Nephron progenitor cell (in vitro differentiated cells): Measurements from ENCODE around the gene LARP1.

ENCODE experiments used
- DNase-seq: peaks from one replicate; pipeline ENCODE4 v3.0.0; 2021
- H3K27ac Mint-ChIP-seq: 2 replicates; pipeline ENCODE4 v1.8.0; 2021; ENCODE audit warnings: mild to moderate bottlenecking, moderate library complexity, mixed read lengths
- H3K27me3 Mint-ChIP-seq: 2 replicates; pipeline ENCODE4 v1.8.0; 2021; ENCODE audit warnings: mild to moderate bottlenecking, low read depth, mixed read lengths; ENCODE audit not compliant: poor library complexity
- H3K36me3 Mint-ChIP-seq: 2 replicates; pipeline ENCODE4 v1.8.0; 2021; ENCODE audit warnings: low read depth, mixed read lengths
- H3K4me1 Mint-ChIP-seq: 2 replicates; pipeline ENCODE4 v1.8.0; 2021; ENCODE audit warnings: mixed read lengths
- H3K4me3 Mint-ChIP-seq: 2 replicates; pipeline ENCODE4 v1.8.0; 2021; ENCODE audit warnings: mild to moderate bottlenecking, moderate library complexity, mixed read lengths
- H3K9me3 Mint-ChIP-seq: 2 replicates; pipeline ENCODE4 v1.8.0; 2021; ENCODE audit warnings: mild to moderate bottlenecking, moderate library complexity, mixed read lengths
- TF ChIP-seq, protein P1 (sequence below): fragments of 200-600 bp; sonication (generic); IDR thresholded peaks from 2 replicates; pipeline ENCODE4 v1.5.0; 2021; ENCODE audit warnings: antibody characterized with exemption

Gene LARP1

DNA sequence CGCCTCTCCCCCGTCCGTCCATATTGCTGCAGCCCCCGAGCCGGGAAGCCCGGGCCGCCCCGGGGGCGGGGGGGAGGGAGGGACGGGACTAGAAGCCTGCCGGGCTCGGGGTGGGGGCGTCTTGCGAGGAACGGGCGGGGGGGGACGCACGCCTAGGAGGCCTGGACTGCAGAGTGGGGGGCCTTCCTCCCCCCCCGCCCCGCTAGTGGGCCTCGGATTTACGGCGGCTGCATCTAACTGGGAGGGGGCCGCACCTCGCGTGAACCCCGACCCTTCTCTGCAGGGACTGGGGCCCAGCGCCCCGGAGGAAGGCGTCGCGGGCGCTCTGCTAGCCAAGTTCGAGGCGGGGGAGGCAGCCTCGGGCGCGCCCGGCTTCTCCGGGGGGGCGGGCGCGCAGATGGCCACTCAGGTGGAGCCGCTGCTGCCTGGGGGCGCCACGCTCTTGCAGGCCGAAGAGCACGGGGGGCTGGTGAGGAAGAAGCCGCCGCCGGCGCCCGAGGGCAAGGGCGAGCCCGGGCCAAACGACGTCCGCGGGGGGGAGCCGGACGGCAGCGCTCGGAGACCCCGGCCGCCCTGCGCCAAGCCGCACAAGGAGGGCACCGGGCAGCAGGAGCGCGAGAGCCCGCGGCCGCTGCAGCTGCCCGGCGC is at the start of gene LARP1:
LARP1 (plus strand) TSS at position 17 of the 648 bp plus-strand sequence; CDS start at position 398, 381 bp downstream.
- no peaks in the 10 kb centered on the region for H3K9me3 Mint-ChIP-seq
- peaks cover 53% of the 10 kb centered on the region for H3K4me1 Mint-ChIP-seq
- H3K27me3 Mint-ChIP-seq = peaks cover 4% of the 10 kb centered on the region
- DNase-seq = peak; percentile 61
- H3K36me3 Mint-ChIP-seq = no peaks in the 10 kb centered on the region
- peak within 1 kb of the TSS; percentile 96 for H3K4me3 Mint-ChIP-seq
- peak within 1 kb of the TSS; percentile 89 for H3K27ac Mint-ChIP-seq
- TF ChIP-seq, protein P1, sequence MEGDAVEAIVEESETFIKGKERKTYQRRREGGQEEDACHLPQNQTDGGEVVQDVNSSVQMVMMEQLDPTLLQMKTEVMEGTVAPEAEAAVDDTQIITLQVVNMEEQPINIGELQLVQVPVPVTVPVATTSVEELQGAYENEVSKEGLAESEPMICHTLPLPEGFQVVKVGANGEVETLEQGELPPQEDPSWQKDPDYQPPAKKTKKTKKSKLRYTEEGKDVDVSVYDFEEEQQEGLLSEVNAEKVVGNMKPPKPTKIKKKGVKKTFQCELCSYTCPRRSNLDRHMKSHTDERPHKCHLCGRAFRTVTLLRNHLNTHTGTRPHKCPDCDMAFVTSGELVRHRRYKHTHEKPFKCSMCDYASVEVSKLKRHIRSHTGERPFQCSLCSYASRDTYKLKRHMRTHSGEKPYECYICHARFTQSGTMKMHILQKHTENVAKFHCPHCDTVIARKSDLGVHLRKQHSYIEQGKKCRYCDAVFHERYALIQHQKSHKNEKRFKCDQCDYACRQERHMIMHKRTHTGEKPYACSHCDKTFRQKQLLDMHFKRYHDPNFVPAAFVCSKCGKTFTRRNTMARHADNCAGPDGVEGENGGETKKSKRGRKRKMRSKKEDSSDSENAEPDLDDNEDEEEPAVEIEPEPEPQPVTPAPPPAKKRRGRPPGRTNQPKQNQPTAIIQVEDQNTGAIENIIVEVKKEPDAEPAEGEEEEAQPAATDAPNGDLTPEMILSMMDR = no peak

DNA sequence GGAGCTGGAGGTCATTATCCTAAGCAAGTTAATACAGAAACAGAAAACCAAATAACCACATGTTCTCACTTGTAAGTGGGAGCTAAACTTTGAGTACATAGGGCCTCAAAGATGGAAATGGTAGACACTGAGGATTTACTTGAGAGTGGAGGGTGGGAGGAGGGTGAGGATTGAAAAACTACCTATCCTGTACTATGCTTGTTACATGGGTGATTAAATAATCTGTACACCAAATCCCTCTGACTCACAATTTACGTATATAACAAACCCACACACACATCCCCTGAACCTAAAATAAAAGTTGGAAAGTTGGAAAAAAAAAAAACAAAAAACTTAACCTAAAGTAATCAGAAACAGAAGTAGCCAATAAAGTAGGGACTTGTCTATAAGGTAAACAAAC is 48.8 kb upstream of the LARP1 start:
- TF ChIP-seq, protein P1 = no peak
- H3K4me1 Mint-ChIP-seq = peaks cover 11% of the 10 kb centered on the region
- no peaks in the 10 kb centered on the region for H3K9me3 Mint-ChIP-seq
- no peak overlapping the region for H3K27ac Mint-ChIP-seq
- no peak overlapping the region for H3K4me3 Mint-ChIP-seq
- H3K36me3 Mint-ChIP-seq = no peaks in the 10 kb centered on the region
- no peaks in the 10 kb centered on the region for H3K27me3 Mint-ChIP-seq
- DNase-seq = no peak

DNA sequence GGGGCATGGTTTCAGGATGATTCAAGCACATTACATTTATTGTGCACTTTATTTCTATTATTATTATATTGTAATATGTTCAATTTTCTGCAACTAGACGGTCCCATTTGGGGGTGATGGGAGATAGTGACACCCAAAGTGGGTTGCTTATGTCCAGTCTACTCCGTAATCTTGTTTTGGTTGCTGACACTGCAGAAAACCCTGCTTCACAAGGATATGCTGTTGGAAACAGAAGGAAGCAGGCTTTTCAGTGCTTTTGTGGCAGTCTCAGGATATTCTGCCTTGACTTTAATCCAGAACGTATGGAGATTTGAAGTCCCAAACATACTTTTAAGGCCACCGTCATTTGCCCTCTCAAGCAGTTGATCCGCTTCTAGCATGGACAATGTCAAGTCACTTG is 47.5 kb upstream of the LARP1 start:
- peaks cover 7% of the 10 kb centered on the region for H3K4me1 Mint-ChIP-seq
- H3K9me3 Mint-ChIP-seq = no peaks in the 10 kb centered on the region
- H3K36me3 Mint-ChIP-seq = no peaks in the 10 kb centered on the region
- H3K27ac Mint-ChIP-seq = no peak overlapping the region
- TF ChIP-seq, protein P1 = no peak
- H3K4me3 Mint-ChIP-seq = no peak overlapping the region
- no peak for DNase-seq
- no peaks in the 10 kb centered on the region for H3K27me3 Mint-ChIP-seq

DNA sequence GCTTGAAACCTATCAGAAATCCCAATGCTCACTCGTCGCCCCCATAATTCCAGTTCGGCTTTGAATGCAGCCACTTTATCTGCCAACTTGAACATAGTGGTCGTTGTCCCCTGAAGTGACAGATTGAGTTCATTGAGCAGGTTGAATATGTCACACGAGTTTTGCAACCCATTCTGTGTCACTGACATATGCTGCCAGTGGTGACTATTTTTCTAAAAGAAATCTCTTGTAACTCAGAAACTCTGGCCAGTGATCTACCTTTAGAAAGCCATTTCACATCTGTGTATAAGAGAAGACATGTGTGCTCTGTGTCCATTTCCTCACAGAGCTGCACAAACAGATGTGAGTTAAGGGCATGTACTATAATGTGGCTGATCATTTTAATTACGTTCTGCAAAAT is 47.0 kb upstream of the LARP1 start:
- Mint-ChIP-seq H3K36me3 (no peaks in the 10 kb centered on the region), H3K4me3 (no peak overlapping the region), H3K9me3 (no peaks in the 10 kb centered on the region), H3K27ac (no peak overlapping the region), H3K4me1 (peaks cover 12% of the 10 kb centered on the region), H3K27me3 (no peaks in the 10 kb centered on the region)
- TF ChIP-seq, protein P1 = no peak
- DNase-seq = no peak

DNA sequence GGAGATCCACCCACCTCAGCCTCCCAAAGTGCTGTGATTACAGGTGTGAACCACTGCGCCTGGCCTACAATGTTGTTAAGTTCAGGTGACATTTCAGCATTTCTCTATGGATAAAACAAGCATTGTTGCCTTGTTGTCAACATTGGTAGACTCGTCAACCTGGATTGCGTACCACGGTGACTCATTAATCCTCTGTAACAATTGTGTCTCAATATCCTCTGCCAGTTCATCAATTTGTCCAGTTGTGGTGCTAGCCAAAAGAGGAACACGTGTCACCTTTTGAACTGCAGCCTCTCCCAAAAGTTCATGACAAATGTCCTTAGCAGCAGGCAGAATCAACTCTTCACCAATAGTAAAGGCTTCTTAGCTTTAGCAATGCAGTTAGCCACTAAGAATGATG is 46.3 kb upstream of the LARP1 start:
- Mint-ChIP-seq H3K9me3 (no peaks in the 10 kb centered on the region), H3K4me1 (peaks cover 15% of the 10 kb centered on the region), H3K27me3 (no peaks in the 10 kb centered on the region), H3K36me3 (no peaks in the 10 kb centered on the region), H3K27ac (no peak overlapping the region), H3K4me3 (no peak overlapping the region)
- TF ChIP-seq, protein P1 = no peak
- DNase-seq = no peak
